HepG2 (cell line): ENCODE measurements around the gene CRYM. TPM values are rescaled to one million over a fixed set of nuclear protein-coding genes. Genes with fewer than 3 reads are reported as not detected.

Experiments used
- ATAC-seq: fragments of 200-7000 bp; cut with Tn5 transposase; 3 replicates; pipeline ENCODE4 v1.9.1; 2020; ENCODE audit warnings: mild to moderate bottlenecking, moderate library complexity
- BruUV-seq: library from RNA; stranded (reverse); fragments of 400-500 nt; replicated peaks from 2 replicates; lab custom pipeline; 2021; lab: Mats Ljungman, UMichigan
- CTCF ChIA-PET: fragments of 300-600 bp; formaldehyde crosslinking; extraction: SDS; loops from one replicate; lab custom pipeline; 2021; ENCODE audit warnings: low total read pairs, inconsistent platforms, low intra/inter-chr PET ratio; lab: Yijun Ruan, JAX
- POLR2A ChIA-PET: fragments of 350-600 bp; sonication (Branson Sonifier 250); formaldehyde crosslinking; loops from one replicate; lab custom pipeline; 2020; ENCODE audit warnings: antibody characterized with exemption, inconsistent platforms; lab: Yijun Ruan, JAX
- DNase-seq: peaks from one replicate; pipeline ENCODE4 v3.0.0-alpha.2; 2015; ENCODE audit warnings: low spot score
- FAIRE-seq: peaks from 3 replicates; lab custom pipeline; 2011; peaks lifted over from hg19 to GRCh38; lab: Jason Lieb, UNC
- H2AFZ ChIP-seq: one replicate; pipeline ENCODE4 v1.6.1; 2011; ENCODE audit warnings: low read length, inconsistent platforms
- H3K27ac ChIP-seq: fragments of 300-600 bp; 3 replicates; pipeline ENCODE4 v1.8.0; 2011; ENCODE audit warnings: mixed run types, mild to moderate bottlenecking, mixed read lengths, low read length, inconsistent platforms; ENCODE audit not compliant: insufficient read depth; ENCODE audit errors: extremely low read length
- H3K27me3 ChIP-seq, 2 experiments: fragments of 200-600 bp in 1 of 2; 2 replicates in 1 of 2; 3 replicates in 1 of 2; pipeline versions ENCODE4 v1.6.0 to v1.8.0; 2011; ENCODE audit warnings: low read length in 2 of 2, mild to moderate bottlenecking in 2 of 2, moderate library complexity in 2 of 2, inconsistent platforms in 1 of 2; ENCODE audit not compliant: insufficient read depth in 2 of 2, control insufficient read depth in 1 of 2
- H3K36me3 ChIP-seq, 2 experiments: fragments of 200-600 bp in 1 of 2; replicated peaks in 1 of 2; 2 replicates in 1 of 2; 3 replicates in 1 of 2; pipeline versions ENCODE4 v1.5.1 to v1.8.0; 2011; ENCODE audit warnings: low read length in 2 of 2, inconsistent platforms in 1 of 2; ENCODE audit not compliant: insufficient read depth in 2 of 2, control insufficient read depth in 1 of 2
- H3K4me1 ChIP-seq: 2 replicates; pipeline ENCODE4 v1.5.1; 2012; ENCODE audit warnings: low read length, inconsistent platforms; ENCODE audit not compliant: insufficient read depth
- H3K4me2 ChIP-seq: 2 replicates; pipeline ENCODE4 v1.6.0; 2011; ENCODE audit warnings: low read depth, low read length, inconsistent platforms
- H3K4me3 ChIP-seq, 3 experiments: fragments of 200-600 bp in 1 of 3; sonication (generic), shearing (Covaris generic) in 1 of 3; replicated peaks in 1 of 3; 2 replicates each; pipeline ENCODE4 v1.5.1; 2011 to 2016; ENCODE audit warnings: low read length in 3 of 3, inconsistent platforms in 2 of 3, low read depth in 2 of 3, mild to moderate bottlenecking in 2 of 3, control low read depth in 1 of 3, mixed read lengths in 1 of 3; ENCODE audit not compliant: insufficient read depth in 1 of 3
- H3K79me2 ChIP-seq: one replicate; pipeline ENCODE4 v1.6.1; 2011; ENCODE audit warnings: low read length, inconsistent platforms; ENCODE audit not compliant: insufficient read depth
- H3K9ac ChIP-seq: 2 replicates; pipeline ENCODE4 v1.6.0; 2011; ENCODE audit warnings: mild to moderate bottlenecking, low read depth, low read length, inconsistent platforms; ENCODE audit not compliant: insufficient read depth
- H3K9me3 ChIP-seq: 2 replicates; pipeline ENCODE4 v1.5.1; 2012; ENCODE audit warnings: mild to moderate bottlenecking, low read length
- H4K20me1 ChIP-seq: 2 replicates; pipeline ENCODE4 v1.6.0; 2011; ENCODE audit warnings: inconsistent platforms, mild to moderate bottlenecking, low read length, moderate library complexity; ENCODE audit not compliant: insufficient read depth
- FOXO4 ChIP-seq: sonication (generic); formaldehyde crosslinking; conservative IDR thresholded peaks from 2 replicates; pipeline ENCODE4 v1.8.1; 2023; ENCODE audit warnings: missing genetic modification reagents
- PATZ1 ChIP-seq: sonication (generic); formaldehyde crosslinking; IDR thresholded peaks from 2 replicates; pipeline ENCODE4 v1.4.0; 2020; ENCODE audit warnings: missing genetic modification reagents
- PBX3 ChIP-seq: sonication (generic); formaldehyde crosslinking; IDR thresholded peaks from 2 replicates; pipeline ENCODE4 v1.8.1; 2023; ENCODE audit warnings: missing genetic modification reagents, inconsistent platforms, borderline replicate concordance
- XRCC5 ChIP-seq: fragments of 200-400 bp; formaldehyde crosslinking; optimal IDR thresholded peaks from 2 replicates; pipeline ENCODE3; 2017; ENCODE audit warnings: mild to moderate bottlenecking, low read length
- ZNF18 ChIP-seq: sonication (generic); formaldehyde crosslinking; IDR thresholded peaks from 2 replicates; pipeline ENCODE4 v1.8.0; 2022; ENCODE audit warnings: mild to moderate bottlenecking, missing genetic modification reagents; ENCODE audit not compliant: insufficient replicate concordance
- WGBS: methylation state at CpG from one replicate; pipeline ENCODE4 v1.1.6; 2017; ENCODE audit warnings: low lambda C conversion rate; 5-methylcytosine and 5-hydroxymethylcytosine counted together
- in situ Hi-C: cut with HindIII; loops from 2 replicates; pipeline ENCODE4 v1.10.0; 2017; ENCODE audit warnings: low pct_unique_long_range_greater_than_20kb; ENCODE audit not compliant: extremely low pct_ligation_motif_present
- intact Hi-C: fragments of 100-400 bp; cut with micrococcal nuclease; formaldehyde crosslinking; loops from one replicate; pipeline ENCODE4 v1.10.0; 2022; ENCODE audit not compliant: unreplicated experiment
- polyA plus RNA-seq, 8 experiments: library from polyadenylated mRNA; depleted of rRNA in 3 of 8; stranded (reverse) in 7 of 8; unstranded in 1 of 8; fragments of >200 nt; fragmentation: Illumina TruSeq in 4 of 8; extraction: Trizol in 4 of 8; gene quantifications; 2 replicates each; pipeline versions ENCODE4 v1.2.1 to v1.2.3, GENCODE V29; 2011 to 2016; ENCODE audit warnings: low read depth in 4 of 8, missing spikeins in 1 of 8, mixed read lengths in 1 of 8; ENCODE audit not compliant: insufficient read depth in 1 of 8
- total RNA-seq, 5 experiments: library from RNA; depleted of rRNA; stranded (reverse); fragments of >200 nt; fragmentation: Illumina TruSeq; extraction: Trizol; gene quantifications; 2 replicates each; pipeline ENCODE4 v1.2.3, GENCODE V29; 2016; ENCODE audit warnings: low read depth in 1 of 5

CRYM gene
- total and polyA plus RNA-seq, 2 of the 13 experiments (the other 11 are each of a cell fraction or from before 2014, with no cell fraction given): 1.9 to 2.2 TPM

- 0 out of 2 replicates have a peak, but pooled peaks have one; percentile 33 for TF ChIP-seq PBX3 (CRISPR knock-in tag)
- TF ChIP-seq, all 625 proteins: peak for 23
These were observed 45.0 kb downstream of the CRYM start (continued) for GRCh38 chr16:21233045-21233520.

GRCh38 chr16:21228361-21228872, 49.7 kb downstream of the CRYM start:
- H3K4me2 ChIP-seq: no peak overlapping the region
- no peak for FAIRE-seq
- WGBS: 30% methylated on average over 2 of the region's 2 CpGs
- H3K9ac ChIP-seq: no peak overlapping the region
- no peaks in the 10 kb centered on the region for H4K20me1 ChIP-seq
- no peak for TF ChIP-seq FOXO4 (CRISPR knock-in tag)
- TF ChIP-seq XRCC5: no peak
- TF ChIP-seq ZNF18: no peak
- TF ChIP-seq PATZ1 (CRISPR knock-in tag): no peak
- no peaks in the 10 kb centered on the region for H3K36me3 ChIP-seq
- no peak overlapping the region for H3K27ac ChIP-seq
- intact Hi-C loops: no loop called here
- no peak overlapping the region for H2AFZ ChIP-seq
- ATAC-seq: no peak
- ChIA-PET CTCF (no interaction called here), POLR2A (no interaction called here)
- in situ Hi-C loops: no loop called here
- no peak overlapping the region for H3K4me3 ChIP-seq
- H3K9me3 ChIP-seq: no peaks in the 10 kb centered on the region
- no TSS peak for BruUV-seq
- no peaks in the 10 kb centered on the region; a peak in 1 of 5 replicates for H3K27me3 ChIP-seq
- H3K4me1 ChIP-seq: peaks cover 48% of the 10 kb centered on the region
- no peak for DNase-seq
- no peaks in the 10 kb centered on the region for H3K79me2 ChIP-seq
